Measurements from ENCODE around the gene SNF8. TPM values are rescaled to one million over a fixed set of nuclear protein-coding genes. Genes with fewer than 3 reads are reported as not detected.

The SNF8 gene
- polyA plus RNA-seq, 3 donors, result 86.2 to 107 (median 101) TPM

GRCh38 chr17:48893646-48894508, 50.8 kb downstream of the SNF8 start:
- no peak for DNase-seq (ENCODE audit: low read depth in 3 of 3, low spot score in 2 of 3)

- no peak for DNase-seq (ENCODE audit: low read depth in 3 of 3, low spot score in 2 of 3)
These were observed 51.5 kb downstream of the SNF8 start for GRCh38 chr17:48892940-48893645.

- no peak for DNase-seq (ENCODE audit: low read depth in 3 of 3, low spot score in 2 of 3)
These were observed 54.6 kb downstream of the SNF8 start for GRCh38 chr17:48890086-48890485.

GRCh38 chr17:48883171-48883570, 61.5 kb downstream of the SNF8 start:
- DNase-seq (ENCODE audit: low read depth in 3 of 3, low spot score in 2 of 3), result no peak

- DNase-seq (ENCODE audit: low read depth in 3 of 3, low spot score in 2 of 3), result no peak
These were observed 62.4 kb downstream of the SNF8 start for GRCh38 chr17:48882272-48882671.

Other genes starting within 250 kb of the SNF8 start
- gene PRAC1, start 222.3 kb downstream of the SNF8 start, polyA plus RNA-seq (ENCODE audit: insufficient read length in 3 of 3), result not detected
- gene PRAC2, start 221.7 kb downstream of the SNF8 start, polyA plus RNA-seq (ENCODE audit: insufficient read length in 3 of 3), result not detected
- gene HOXB13, start 216.1 kb downstream of the SNF8 start, polyA plus RNA-seq (ENCODE audit: insufficient read length in 3 of 3), result not detected
- gene TTLL6, start 127.6 kb downstream of the SNF8 start, polyA plus RNA-seq (ENCODE audit: insufficient read length in 3 of 3), result under 1 TPM; 0.14 to 0.64 (median 0.40) TPM
- gene CALCOCO2, start 113.8 kb downstream of the SNF8 start, polyA plus RNA-seq (ENCODE audit: insufficient read length in 3 of 3), result 10 to 100 TPM; 88.9 to 97.6 (median 91.8) TPM
- gene ATP5MC1, start 52.1 kb downstream of the SNF8 start, polyA plus RNA-seq (ENCODE audit: insufficient read length in 3 of 3), result 100 to 1,000 TPM; 158 to 162 (median 160) TPM
- gene UBE2Z, start 36.4 kb downstream of the SNF8 start, polyA plus RNA-seq (ENCODE audit: insufficient read length in 3 of 3), result 10 to 100 TPM; 91.6 to 99.2 (median 97.7) TPM
- gene GIP, start 23.8 kb upstream of the SNF8 start, polyA plus RNA-seq (ENCODE audit: insufficient read length in 3 of 3), result not detected
- 10 to 100 TPM; 12.9 to 20.4 (median 18.2) TPM for gene IGF2BP1, start 52.5 kb upstream of the SNF8 start, polyA plus RNA-seq (ENCODE audit: insufficient read length in 3 of 3)
- 1 to 10 TPM in 1 of 3 donors, under 1 TPM in 2; 0.50 to 1.9 (median 0.79) TPM for gene B4GALNT2, start 187.9 kb upstream of the SNF8 start, polyA plus RNA-seq (ENCODE audit: insufficient read length in 3 of 3)

Data from right renal cortex interstitium (tissue), 3 donors.